Stimulated activated CD4-positive, alpha-beta T cell treated with anti-CD3 and anti-CD28 coated beads, TNF-alpha, amount 100 ng/mL, for 1 hour (primary cell): ENCODE data around the gene DGKI.

ENCODE experiments used
- DNase-seq, 3 donors: peaks; one replicate each; pipeline ENCODE4 v3.0.0-alpha.2; 2020; ENCODE audit warnings: low read depth in 3 of 3, low spot score in 1 of 3

The DGKI gene

DNA sequence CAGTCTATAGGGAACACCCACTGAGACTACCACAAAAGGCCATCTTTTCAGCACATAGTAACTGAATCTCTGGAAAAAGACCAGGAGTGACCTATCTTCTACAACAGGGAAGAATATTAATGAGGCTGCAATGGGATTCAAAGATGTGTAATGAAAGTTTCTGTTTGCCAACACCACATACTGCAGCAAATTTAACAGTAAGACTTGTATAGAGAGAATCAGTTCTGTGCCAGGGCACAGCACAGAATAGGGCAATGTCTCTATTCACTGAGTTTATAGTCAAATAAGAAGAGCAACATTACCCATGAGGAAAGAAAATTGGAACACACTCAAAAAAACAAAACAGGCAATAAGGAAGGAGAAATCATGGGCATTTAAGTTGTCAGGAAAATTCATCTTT lies 411.8 kb downstream of the DGKI start:
- no peak for DNase-seq

DNA sequence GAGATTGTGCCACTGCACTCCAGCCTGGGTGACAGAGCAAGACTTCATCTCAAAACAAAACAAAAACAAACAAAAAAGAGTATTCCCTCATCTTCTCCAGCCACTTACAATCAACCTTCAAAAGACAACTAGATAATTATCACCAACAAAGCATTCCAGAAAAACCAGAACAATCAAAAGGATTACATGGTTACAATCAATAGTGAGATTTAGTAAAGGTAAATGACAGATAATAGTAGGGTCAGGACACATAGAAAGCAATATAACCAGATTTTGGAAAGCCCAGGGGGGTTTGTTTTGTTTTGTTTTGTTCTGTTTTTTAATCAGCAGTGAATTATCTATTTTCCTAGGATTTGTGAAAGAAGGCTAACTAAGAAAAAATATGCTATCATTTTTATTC lies 412.2 kb downstream of the DGKI start:
- no peak for DNase-seq

DNA sequence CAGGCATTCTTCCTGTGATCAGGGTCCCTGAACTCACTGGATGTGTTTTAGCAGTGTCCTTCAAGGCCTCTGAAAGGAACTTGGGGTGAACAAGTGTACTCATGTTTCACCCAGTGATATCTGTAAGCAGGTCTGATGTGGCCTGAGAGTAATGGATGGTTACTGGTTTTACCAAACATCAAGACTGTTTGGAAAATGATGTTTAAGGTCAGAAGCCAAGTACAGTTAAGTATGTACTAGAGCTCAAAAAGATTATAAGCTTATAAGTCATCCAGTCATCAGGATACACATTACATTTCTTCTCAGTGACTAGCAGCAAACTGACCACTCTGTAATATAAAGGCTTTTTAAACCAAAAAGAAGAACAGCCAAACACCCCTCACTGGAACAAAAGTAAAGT lies 423.5 kb downstream of the DGKI start:
- no peak for DNase-seq

- no peak for DNase-seq
Measured at GRCh38 chr7:137421366-137421765, 425.4 kb downstream of the DGKI start.

- DNase-seq, result no peak
Measured at GRCh38 chr7:137418841-137419240, 427.9 kb downstream of the DGKI start.

DNA sequence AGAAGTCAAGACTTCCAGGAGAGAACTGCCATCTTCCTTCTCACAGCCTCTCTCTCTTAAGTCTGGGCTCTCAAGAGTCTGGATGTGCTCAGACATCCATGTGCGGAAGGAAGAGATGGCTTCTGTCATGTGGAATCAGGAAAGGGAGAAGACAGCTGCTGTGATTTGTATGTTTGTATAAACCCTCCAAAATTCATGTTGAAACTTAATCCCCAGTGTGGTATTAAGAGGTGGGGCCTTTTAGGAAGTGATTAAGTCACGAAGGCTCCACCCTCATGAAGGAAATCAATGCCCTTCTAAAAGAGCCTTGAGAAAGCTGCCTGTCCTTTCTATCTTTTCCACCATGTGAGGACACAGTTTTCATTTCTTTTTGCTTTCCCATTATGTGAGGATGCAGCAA lies 429.3 kb downstream of the DGKI start:
- no peak for DNase-seq

DNA sequence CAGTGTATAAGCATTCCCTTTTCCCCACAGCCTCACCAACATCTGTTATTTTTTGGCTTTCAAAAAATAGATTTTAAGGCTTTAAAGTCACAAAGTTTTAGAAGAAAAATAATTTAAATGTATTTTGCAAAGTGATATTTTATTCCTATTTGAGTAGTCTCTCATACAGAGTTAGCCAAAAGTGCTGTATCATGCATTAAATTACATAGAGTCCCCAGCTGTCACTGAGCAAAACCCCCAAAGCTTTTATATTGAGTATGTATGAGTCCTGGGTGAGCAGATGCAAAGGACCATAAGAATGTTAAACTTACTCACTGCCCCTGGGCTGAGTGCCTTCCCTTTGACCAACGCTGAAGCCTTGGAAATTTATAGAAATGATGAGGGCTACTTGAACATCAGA lies 432.9 kb downstream of the DGKI start:
- DNase-seq, result no peak

DNA sequence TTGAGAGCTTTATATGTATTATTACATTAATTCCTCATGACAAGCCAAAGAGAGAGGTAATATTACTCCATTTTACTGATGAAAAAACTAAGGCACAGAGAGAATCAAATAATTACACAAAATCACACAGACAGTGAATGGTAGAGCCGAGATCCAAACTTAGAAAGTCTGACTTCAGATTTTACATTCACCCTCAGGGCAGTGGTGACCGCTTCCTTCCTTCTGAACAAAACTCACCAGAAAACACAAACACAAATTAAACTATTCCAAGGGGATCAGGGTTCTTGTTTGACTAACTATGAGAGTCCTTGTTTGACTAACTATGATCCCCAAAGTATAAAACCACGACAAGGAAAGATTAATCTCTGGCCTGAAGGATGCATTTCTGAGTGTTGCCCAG lies 435.3 kb downstream of the DGKI start:
- no peak for DNase-seq

DNA sequence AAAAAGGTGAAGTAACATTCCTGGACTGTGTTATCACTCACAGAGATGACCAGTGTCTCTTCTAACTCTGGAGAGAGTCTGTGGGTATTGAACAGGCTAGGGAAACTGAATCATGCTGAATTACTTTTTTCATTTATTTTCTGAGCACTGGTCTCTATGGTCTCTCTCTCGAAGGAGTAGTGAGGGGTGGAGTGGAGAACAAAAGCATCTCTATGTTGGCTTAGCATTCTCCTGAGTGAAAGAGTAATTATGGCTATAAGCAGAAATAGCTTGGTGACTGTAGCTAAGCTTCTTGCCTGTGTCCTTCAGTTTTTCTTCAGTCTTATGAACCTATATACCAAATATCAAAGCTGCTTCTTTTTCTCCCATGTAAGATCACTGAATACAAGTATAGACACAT lies 438.6 kb downstream of the DGKI start:
- no peak for DNase-seq

DNA sequence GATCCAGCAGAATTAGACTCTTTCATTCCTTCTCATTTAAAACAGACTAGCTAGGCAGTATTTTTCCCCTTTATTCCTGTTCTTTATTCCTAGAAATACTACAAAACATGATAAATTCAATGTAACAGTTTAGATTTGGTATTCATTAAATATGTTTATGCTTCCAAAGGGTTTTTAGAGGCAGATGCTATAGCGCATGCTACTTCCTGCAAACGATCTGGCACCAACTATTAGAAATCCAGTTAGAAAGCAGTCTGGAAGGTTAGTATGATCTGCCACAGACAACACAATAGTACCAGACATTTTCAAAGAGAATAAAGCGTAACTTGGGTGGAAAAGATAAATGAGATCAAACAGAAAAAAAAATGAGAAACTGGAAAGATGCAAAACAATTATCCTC lies 439.7 kb downstream of the DGKI start:
- DNase-seq, result no peak

- DNase-seq, result no peak
Measured at GRCh38 chr7:137404660-137405317, 442.0 kb downstream of the DGKI start.

GRCh38 chr7:137403353-137403695 lies 443.4 kb downstream of the DGKI start:
- no peak for DNase-seq

DNA sequence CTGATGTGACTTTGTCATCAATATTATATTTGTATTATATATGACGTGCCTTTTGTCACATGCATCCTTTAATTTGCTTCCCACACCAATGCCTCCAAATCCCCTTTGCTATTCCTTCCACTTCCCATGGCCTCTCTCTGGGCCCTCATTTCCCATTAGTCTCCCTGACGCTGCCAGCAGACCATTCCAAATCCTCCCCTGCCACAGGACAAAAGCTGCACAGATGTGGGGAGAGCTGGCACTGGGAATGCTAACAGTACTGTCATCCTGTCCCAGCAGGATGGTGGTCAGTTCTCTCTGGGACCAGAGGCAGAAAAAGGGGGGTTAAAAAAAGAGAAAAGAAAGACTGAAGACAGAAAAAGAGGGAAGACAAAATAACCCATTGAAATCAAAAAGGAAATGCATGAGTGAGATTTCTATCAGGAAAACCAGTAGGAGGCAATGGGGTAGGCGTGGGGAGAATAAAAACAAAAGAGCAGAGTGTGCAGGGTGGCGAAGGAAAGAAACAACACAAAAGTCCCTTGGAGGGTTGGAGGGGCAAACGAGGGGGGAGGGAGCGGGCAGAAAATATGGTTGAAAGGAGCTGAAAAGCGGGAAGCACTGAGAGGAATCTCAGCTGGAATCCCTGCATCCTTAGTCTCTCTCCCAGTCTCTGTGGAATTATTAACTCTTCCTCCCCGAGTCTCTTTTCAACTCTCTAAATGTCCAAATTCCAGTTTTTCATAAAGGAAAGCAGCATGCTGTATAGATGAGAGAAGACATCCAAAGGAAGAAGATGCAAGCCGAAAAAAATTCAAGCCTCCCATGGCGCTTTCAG lies 444.0 kb downstream of the DGKI start:
- DNase-seq, result no peak

DNA sequence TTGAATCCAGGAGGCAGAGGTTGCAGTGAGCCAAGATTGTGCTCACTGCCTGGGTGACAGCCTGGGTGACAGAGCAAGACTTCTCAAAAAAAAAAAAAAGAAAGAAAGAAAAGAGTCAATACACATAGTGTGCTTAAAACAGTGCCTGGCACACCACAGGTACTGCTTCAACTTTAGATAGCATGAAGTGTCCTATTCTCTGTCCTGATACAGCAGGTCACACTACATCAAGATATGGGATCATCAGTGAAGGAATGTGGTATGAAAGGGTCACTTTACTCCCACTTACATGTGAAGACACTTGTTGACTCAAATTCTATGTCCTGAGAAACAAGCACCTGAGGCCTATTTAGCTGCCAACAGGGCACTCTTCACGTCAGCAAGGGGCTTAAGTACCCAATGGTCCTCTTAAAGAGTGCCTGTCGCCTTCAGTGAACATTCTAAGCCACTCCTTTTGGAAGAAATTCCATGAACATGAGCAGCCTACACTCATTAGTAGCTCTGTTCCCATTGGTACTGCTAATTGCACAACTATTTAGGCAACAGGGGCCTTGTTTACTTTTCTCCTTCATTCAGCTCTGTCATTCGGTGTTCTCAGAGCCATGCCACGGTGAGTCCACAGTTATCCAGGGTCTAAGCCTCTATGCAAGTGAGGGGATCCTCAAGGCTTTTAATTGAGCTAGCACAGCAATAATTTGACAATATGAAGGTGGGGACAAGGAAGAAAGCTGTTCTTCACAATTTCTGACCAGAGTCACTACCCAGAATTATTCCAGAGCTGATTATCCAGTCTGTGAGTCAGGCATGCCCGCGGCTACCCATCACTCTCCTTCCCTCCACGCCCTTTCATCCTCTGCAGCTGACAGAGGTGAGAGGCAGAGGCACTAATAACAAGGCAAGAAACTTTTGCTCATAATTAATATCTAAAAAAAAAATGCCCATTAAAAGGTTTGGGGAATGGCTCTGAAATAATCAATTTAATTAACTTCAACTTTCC lies 446.6 kb downstream of the DGKI start:
- no peak for DNase-seq

- DNase-seq, result no peak
Measured at GRCh38 chr7:137396051-137396450, 450.7 kb downstream of the DGKI start.

DNA sequence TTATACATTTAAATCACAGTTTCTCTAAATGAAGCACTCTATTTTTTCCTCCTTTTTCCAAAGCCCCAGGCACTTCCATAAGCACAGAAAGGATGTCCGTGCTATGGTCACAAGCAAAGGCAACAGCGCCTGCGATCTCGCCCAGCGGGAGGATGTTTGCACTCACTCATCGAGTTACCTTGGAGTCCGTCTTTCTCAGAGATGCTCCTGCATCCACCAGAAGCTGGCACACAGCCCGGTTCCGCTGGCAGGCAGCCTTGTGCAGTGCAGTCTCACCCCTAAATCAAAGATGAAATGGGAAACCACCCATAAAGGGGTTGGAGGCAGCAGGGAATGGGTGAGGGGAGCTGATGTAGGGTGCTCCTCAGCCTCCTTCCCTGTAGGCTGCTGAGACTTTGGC lies 451.4 kb downstream of the DGKI start:
- no peak for DNase-seq

- DNase-seq, result no peak
Measured at GRCh38 chr7:137393570-137393969, 453.2 kb downstream of the DGKI start.

DNA sequence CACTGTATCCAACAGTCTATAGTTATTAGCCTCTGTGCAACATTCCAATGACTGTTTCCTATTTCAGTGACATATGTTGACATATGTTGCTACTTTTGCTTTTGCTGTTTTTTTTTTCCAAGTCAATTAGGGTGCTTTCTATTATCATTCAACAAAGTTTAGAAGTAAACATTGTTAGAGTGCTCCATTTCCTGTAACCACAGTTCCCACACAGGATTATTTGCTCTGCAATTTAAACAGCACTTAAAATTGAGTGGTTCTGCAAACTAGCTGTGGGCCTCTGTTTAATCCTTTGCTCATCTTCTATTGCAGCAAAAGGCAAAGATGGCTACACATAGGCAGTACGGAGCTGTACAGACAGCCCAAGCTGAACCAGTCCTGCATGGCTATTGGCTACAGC lies 456.7 kb downstream of the DGKI start:
- DNase-seq, result no peak

DNA sequence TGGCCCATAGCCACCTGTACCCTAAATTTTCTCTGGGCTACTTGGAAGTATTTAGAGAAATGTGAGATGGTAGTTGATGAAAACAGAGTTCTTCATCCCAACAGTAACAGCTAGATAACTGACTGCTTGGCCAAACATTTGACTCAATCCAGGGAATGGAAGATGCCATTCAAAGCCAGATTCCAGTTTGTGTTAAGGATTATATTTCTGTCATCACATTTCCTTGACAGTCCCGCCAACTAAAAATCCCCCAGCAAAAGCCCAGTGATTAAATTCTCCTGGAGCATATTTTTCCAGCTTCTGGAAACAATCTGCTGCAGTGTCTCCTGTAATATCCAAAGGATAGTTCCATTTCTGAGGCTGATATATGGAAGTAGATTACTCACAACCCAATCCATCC lies 457.9 kb downstream of the DGKI start:
- no peak for DNase-seq

- no peak for DNase-seq
Measured at GRCh38 chr7:137386966-137387365, 459.8 kb downstream of the DGKI start.

DNA sequence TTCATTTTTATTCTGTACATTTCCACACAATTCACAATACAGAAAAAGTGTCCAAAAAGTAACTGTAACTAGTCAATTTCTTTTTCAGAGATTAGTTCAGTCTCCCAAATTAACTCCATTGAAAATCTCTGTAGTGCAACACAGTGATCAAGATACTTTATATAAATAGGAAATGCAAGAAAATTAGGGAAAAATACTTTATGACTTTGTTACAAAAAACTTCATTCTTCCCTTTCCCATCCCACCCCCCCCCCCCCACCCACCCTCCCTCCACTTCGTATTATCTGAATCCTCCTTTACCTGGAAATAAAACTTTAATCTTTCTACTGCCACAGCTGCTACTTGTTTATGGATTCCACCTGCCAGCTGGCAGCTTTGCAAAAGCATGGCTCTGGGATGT lies 465.7 kb downstream of the DGKI start:
- DNase-seq, result no peak

DNA sequence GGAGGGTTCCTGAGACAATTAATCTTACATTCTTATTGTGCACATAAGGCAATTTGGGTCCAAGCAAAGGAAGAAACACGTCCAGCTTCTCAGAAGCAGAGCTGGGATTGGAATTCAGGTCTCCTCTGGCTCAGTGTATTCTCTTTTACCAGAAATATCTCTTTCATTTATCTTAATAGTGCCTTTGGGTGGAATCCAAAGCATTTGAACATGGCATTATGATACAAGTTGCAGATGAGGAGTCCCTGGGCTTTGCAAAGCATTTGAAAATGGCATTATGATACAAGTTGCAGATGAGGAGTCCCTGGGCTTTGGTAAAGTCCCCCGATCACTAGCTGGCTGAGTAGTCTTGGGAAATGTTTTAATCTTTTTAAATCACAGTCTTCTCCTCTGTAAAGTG lies 473.3 kb downstream of the DGKI start:
- DNase-seq, result no peak
